Peyer's patch (tissue), 4 donors: ENCODE results near the gene WDR7.

ENCODE experiments used
- CTCF ChIP-seq, 6 experiments: fragments of 450-650 bp in 4 of 6; fragments of 200-600 bp in 2 of 6; sonication (generic) in 1 of 6; IDR thresholded peaks; one replicate each; pipeline ENCODE4 v1.5.1; 2017 to 2019; ENCODE audit warnings: antibody characterized with exemption in 6 of 6, mild to moderate bottlenecking in 3 of 6, moderate library complexity in 1 of 6
- POLR2A ChIP-seq, 2 donors: fragments of 450-650 bp; IDR thresholded peaks; one replicate each; pipeline ENCODE4 v1.5.1; 2017; ENCODE audit warnings: antibody characterized with exemption in 2 of 2, mild to moderate bottlenecking in 2 of 2, moderate library complexity in 2 of 2

- TF ChIP-seq CTCF (IDR thresholded peaks at IDR 0.05) (no peak), POLR2A (IDR thresholded peaks at IDR 0.05) (no peak)
Measured at GRCh38 chr18:57052173-57052572, 401.0 kb downstream of the WDR7 start.
